Measurements from ENCODE around the gene XBP1. TPM values are rescaled to one million over a fixed set of nuclear protein-coding genes. Genes with fewer than 3 reads are reported as not detected.

The XBP1 gene
- total and polyA plus RNA-seq, 2 of the 13 experiments (the other 11 are each of a cell fraction or from before 2014, with no cell fraction given) = 416 to 427 TPM

GRCh38 chr22:28817919-28818859 is 17.8 kb upstream of the XBP1 start (continued):
- TF ChIP-seq ZBED4 (CRISPR knock-in tag; IDR thresholded peaks at IDR 0.05; ENCODE audit: borderline replicate concordance) (0 out of 2 replicates have a peak, but pooled peaks have one; percentile 20), PHB2 (IDR thresholded peaks at IDR 0.05; ENCODE audit: partially characterized antibody) (no peak), SPEN (CRISPR knock-in tag; IDR thresholded peaks at IDR 0.05; ENCODE audit: low read depth) (peak; percentile 11; the same call in 1 of the 2 replicates), ATF3 (CRISPR knock-in tag; IDR thresholded peaks at IDR 0.05) (peak; percentile 55; the same call in 1 of the 2 replicates), HOXA3 (CRISPR knock-in tag; IDR thresholded peaks at IDR 0.05) (peak; percentile 59), ZNF276 (CRISPR knock-in tag; IDR thresholded peaks at IDR 0.05; ENCODE audit: low read depth) (no peak), ZBTB37 (CRISPR knock-in tag; IDR thresholded peaks at IDR 0.05) (no peak), ADNP (CRISPR knock-in tag; IDR thresholded peaks at IDR 0.05) (peak; percentile 42; the same call in 1 of the 2 replicates), ZNF329 (CRISPR knock-in tag; IDR thresholded peaks at IDR 0.05; ENCODE audit: low read depth) (no peak)

All from HepG2 (cell line).